Duodenal mucosa (tissue), 2 donors: Measurements from ENCODE around the gene TAS2R1.

Experiments used
- H3K27ac ChIP-seq: one replicate; pipeline ENCODE4 v1.7.0; 2013; ENCODE audit warnings: low read depth, low read length
- H3K27me3 ChIP-seq, 2 donors: one replicate each; pipeline ENCODE4 v1.7.0; 2013; ENCODE audit warnings: low read length in 2 of 2, control low read depth in 1 of 2; ENCODE audit not compliant: insufficient read depth in 2 of 2, control insufficient read depth in 1 of 2
- H3K36me3 ChIP-seq, 2 donors: one replicate each; pipeline ENCODE4 v1.7.0; 2013; ENCODE audit warnings: low read length in 2 of 2, control low read depth in 1 of 2; ENCODE audit not compliant: insufficient read depth in 2 of 2, control insufficient read depth in 1 of 2
- H3K4me1 ChIP-seq, 2 donors: one replicate each; pipeline ENCODE4 v1.7.0; 2013; ENCODE audit warnings: low read length in 2 of 2, control low read depth in 1 of 2; ENCODE audit not compliant: insufficient read depth in 2 of 2, control insufficient read depth in 1 of 2
- H3K4me3 ChIP-seq, 2 donors: one replicate each; pipeline ENCODE4 v1.7.0; 2013; ENCODE audit warnings: low read length in 2 of 2, low read depth in 1 of 2
- H3K9ac ChIP-seq, 2 donors: one replicate each; pipeline ENCODE4 v1.7.0; 2013; ENCODE audit warnings: low read length in 2 of 2, low read depth in 1 of 2
- H3K9me3 ChIP-seq, 2 donors: one replicate each; pipeline ENCODE4 v1.7.0; 2013; ENCODE audit warnings: low read length in 2 of 2, control low read depth in 1 of 2; ENCODE audit not compliant: control insufficient read depth in 1 of 2

Gene TAS2R1

GRCh38 chr5:9596171-9596780, 33.9 kb downstream of the TAS2R1 start:
- H3K9me3 ChIP-seq = no peaks in the 10 kb centered on the region
- H3K4me1 ChIP-seq = peaks cover 18 to 32% of the 10 kb centered on the region in 2 donors
- no peak overlapping the region for H3K9ac ChIP-seq
- H3K27ac ChIP-seq = no peak overlapping the region
- no peaks in the 10 kb centered on the region for H3K36me3 ChIP-seq
- no peak overlapping the region for H3K4me3 ChIP-seq
- no peaks in the 10 kb centered on the region for H3K27me3 ChIP-seq

- no peaks in the 10 kb centered on the region for H3K27me3 ChIP-seq
- H3K4me1 ChIP-seq = peaks cover 18 to 29% of the 10 kb centered on the region in 2 donors
- H3K9ac ChIP-seq = no peak overlapping the region
- H3K27ac ChIP-seq = no peak overlapping the region
- no peaks in the 10 kb centered on the region for H3K9me3 ChIP-seq
- H3K4me3 ChIP-seq = no peak overlapping the region
- H3K36me3 ChIP-seq = no peaks in the 10 kb centered on the region
Measured at GRCh38 chr5:9594913-9595312, 35.2 kb downstream of the TAS2R1 start.

GRCh38 chr5:9589049-9589835, 40.9 kb downstream of the TAS2R1 start:
- Histone ChIP-seq H3K27ac (no peak overlapping the region), H3K4me1 (no peaks in the 10 kb centered on the region), H3K4me3 (no peak overlapping the region), H3K36me3 (no peaks in the 10 kb centered on the region), H3K9me3 (no peaks in the 10 kb centered on the region), H3K27me3 (no peaks in the 10 kb centered on the region), H3K9ac (no peak overlapping the region)

- no peaks in the 10 kb centered on the region for H3K36me3 ChIP-seq
- no peaks in the 10 kb centered on the region for H3K4me1 ChIP-seq
Measured at GRCh38 chr5:9588254-9588653, 41.9 kb downstream of the TAS2R1 start.

GRCh38 chr5:9587135-9587534, 43.0 kb downstream of the TAS2R1 start:
- Histone ChIP-seq H3K9ac (no peak overlapping the region), H3K36me3 (no peaks in the 10 kb centered on the region), H3K9me3 (no peaks in the 10 kb centered on the region), H3K27ac (no peak overlapping the region), H3K27me3 (no peaks in the 10 kb centered on the region), H3K4me1 (no peaks in the 10 kb centered on the region), H3K4me3 (no peak overlapping the region)

More at GRCh38 chr5:9588254-9588653, 41.9 kb downstream of the TAS2R1 start:
- no peak overlapping the region for H3K4me3 ChIP-seq
- no peaks in the 10 kb centered on the region for H3K9me3 ChIP-seq
- H3K27ac ChIP-seq = no peak overlapping the region
- H3K27me3 ChIP-seq = no peaks in the 10 kb centered on the region
- H3K9ac ChIP-seq = no peak overlapping the region

- Histone ChIP-seq H3K27ac (no peak overlapping the region), H3K4me1 (no peaks in the 10 kb centered on the region), H3K9ac (no peak overlapping the region), H3K36me3 (no peaks in the 10 kb centered on the region), H3K27me3 (no peaks in the 10 kb centered on the region), H3K4me3 (no peak overlapping the region), H3K9me3 (peaks cover 0 to 3% of the 10 kb centered on the region in 2 donors)
Measured at GRCh38 chr5:9582406-9582805, 47.7 kb downstream of the TAS2R1 start.
